NCI-H446 treated with DMSO at 0.1 percent for 48 hours (cell line): ENCODE results near the gene FAM117A.
"Not testable (repeated sequence)": the region's sequence is repeated elsewhere in the genome, so short reads cannot be mapped to it uniquely, and the experiment has no call there.

Experiments used
- DNase-seq: peaks from one replicate; lab custom pipeline; 2025; lab: John Stamatoyannopoulos, UW

Gene FAM117A

GRCh38 chr17:49739641-49740271 is 24.2 kb downstream of the FAM117A start:
- DNase-seq: no peak

GRCh38 chr17:49738456-49739163 is 25.3 kb downstream of the FAM117A start:
- no peak for DNase-seq

- DNase-seq: no peak
Observed at GRCh38 chr17:49734515-49735490, 29.1 kb downstream of the FAM117A start.

GRCh38 chr17:49731435-49731831 is 32.5 kb downstream of the FAM117A start:
- no peak for DNase-seq

GRCh38 chr17:49730785-49731434 is 33.0 kb downstream of the FAM117A start:
- no peak for DNase-seq

- peak; percentile 3 for DNase-seq
Observed at GRCh38 chr17:49730078-49730784, 33.7 kb downstream of the FAM117A start.

- no peak for DNase-seq
Observed at GRCh38 chr17:49729069-49729468, 34.9 kb downstream of the FAM117A start.

GRCh38 chr17:49728425-49728824 is 35.5 kb downstream of the FAM117A start:
- no peak for DNase-seq

GRCh38 chr17:49727380-49727779 is 36.6 kb downstream of the FAM117A start:
- no peak for DNase-seq

- no peak for DNase-seq
Observed at GRCh38 chr17:49725452-49726130, 38.3 kb downstream of the FAM117A start.

- not testable (repeated sequence) for DNase-seq
Observed at GRCh38 chr17:49724552-49724951, 39.4 kb downstream of the FAM117A start.

GRCh38 chr17:49723423-49723822 is 40.5 kb downstream of the FAM117A start:
- no peak for DNase-seq

GRCh38 chr17:49722066-49722465 is 41.9 kb downstream of the FAM117A start:
- no peak for DNase-seq

- DNase-seq: no peak
Observed at GRCh38 chr17:49717371-49717861, 46.5 kb downstream of the FAM117A start.

GRCh38 chr17:49716668-49717364 is 47.1 kb downstream of the FAM117A start:
- no peak for DNase-seq

GRCh38 chr17:49715717-49716279 is 48.1 kb downstream of the FAM117A start:
- no peak for DNase-seq

GRCh38 chr17:49715216-49715615 is 48.7 kb downstream of the FAM117A start:
- no peak for DNase-seq

- DNase-seq: no peak
Observed at GRCh38 chr17:49708515-49709183, 55.3 kb downstream of the FAM117A start.
